Activated CD4-positive, alpha-beta T cell treated with anti-CD3 and anti-CD28 coated beads for 1 hour (primary cell): ENCODE data around the gene MED9.

Experiments
- DNase-seq: peaks from one replicate; pipeline ENCODE4 v3.0.0-alpha.2; 2020

MED9 gene

DNA sequence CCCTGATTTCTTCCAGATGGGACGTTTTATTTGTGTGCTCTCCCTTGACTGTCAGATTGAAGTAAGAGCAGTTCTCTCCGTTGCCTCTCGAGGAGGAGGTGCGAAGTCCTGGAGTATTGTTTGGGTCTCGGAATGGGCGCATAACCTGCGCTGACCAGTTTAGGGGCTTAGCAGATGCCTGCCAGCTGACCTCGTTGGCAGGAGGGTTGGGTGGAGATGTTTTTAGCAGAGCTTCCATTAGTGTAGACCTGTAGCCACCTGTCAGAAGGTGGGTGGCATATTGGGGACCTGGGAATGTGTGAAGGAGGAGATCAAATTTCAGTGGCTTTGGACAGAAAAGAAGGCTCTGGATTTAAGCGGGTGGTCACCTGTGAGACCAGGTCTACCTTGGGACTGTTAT is 15.8 kb downstream of the MED9 start:
- DNase-seq, result no peak

DNA sequence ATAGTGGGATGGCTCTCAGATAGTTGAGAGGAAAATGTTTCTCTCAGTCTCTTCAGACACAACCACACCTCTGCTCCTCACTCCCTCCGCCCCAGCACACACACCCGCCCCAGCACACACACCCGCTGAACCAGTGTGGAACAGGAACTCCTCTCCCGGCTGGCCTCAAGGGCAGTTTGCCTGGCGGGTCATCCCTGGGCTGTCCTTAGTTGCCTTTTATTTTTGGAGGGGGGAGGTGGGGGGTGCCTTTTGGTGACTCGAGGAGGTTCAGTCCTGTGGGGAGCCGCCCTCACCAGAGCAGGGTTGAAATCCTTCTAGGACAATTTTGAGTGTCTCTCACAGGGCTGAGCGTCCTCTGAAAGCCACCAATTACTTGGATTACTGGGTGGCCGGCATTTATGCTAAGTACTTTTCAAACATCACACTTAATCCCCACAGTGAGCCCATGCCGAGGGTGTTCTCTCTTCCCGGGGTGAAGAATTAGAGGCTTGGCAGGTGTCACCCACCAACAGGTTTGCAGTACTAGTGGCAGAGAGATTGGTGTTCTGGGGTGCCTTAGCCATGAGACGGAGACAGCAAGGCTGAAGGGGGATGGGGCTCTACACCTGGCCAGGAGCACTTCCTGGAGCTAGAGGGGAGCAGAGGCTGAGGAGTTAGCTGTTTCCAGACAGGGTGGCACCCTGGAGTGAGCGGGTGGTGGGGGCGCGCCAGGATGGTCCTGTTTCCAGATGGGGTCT is 16.6 kb downstream of the MED9 start:
- no peak for DNase-seq

DNA sequence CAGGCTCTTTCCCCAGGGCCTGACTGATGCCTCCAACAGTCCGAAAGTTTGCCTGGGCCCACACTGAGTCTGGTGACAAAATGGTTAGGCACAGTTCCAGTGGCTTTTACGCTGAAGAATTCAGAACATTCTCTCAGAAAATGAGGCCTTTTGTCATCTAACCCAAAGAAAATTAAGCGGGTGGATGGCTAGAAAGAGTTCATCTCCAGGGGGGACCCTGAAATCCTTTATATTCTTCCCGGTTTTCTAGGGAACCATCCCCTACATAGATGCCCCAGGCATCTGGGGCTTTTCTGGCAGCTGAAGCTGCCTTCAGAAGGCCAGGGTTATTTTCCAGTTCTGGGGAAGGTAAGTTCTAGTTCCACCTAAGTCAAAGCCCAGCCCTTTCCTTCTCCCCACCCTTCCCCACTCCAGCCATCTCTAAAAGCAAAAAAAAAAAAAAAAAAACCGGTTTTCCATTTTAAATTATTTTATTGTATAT is 17.2 kb downstream of the MED9 start:
- DNase-seq, result no peak

DNA sequence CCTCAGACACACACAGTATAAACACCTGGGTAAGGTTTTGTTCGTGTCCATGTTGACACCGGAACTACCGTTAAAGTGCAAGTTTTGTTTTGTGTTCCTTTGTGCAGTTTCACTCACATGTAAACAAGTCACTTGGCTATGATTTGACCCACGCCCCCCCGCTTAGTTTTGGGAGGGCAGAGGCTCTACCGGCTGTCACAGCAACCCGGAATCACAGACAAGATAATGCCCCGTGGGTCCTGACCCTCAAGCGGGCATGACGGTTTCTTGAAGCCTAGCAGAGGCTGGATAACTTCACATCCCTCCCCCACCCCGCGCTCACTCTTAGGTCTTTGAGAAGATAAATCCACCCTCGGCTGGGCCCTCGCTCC is 17.7 kb downstream of the MED9 start:
- no peak for DNase-seq

DNA sequence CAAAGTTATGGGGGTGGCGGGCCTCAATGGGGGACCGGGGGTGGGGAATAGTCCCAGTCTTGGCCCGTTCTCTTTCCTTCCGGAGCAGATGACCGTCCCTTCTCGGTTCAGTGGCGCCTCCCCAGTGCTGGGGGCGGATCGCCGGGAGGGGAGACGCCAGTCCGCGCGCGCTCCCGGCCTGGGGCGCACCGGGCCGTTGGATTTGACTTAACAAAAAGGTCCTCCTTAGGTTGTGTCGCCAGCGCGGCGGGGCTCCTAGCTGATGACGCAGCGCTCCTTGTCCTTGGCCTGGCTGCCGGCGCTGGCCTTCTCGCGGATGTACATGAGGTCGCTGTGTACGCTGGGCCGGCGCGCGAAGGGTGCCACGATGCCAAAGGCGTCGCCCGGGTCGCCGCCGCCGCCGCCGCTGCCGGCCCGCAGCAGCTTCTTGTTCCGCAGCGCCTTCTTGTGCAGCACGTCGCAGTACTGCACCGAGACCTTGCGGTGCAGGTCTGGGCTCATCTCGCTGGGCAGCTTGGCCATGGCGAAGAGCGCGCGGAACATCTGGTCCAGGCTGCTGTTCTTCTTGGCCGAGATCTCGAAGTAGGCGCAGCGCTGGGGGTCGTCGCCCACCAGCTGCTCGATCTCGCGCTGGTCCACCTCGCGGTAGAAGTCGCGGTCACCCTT is 18.2 kb downstream of the MED9 start:
- DNase-seq, result no peak

DNA sequence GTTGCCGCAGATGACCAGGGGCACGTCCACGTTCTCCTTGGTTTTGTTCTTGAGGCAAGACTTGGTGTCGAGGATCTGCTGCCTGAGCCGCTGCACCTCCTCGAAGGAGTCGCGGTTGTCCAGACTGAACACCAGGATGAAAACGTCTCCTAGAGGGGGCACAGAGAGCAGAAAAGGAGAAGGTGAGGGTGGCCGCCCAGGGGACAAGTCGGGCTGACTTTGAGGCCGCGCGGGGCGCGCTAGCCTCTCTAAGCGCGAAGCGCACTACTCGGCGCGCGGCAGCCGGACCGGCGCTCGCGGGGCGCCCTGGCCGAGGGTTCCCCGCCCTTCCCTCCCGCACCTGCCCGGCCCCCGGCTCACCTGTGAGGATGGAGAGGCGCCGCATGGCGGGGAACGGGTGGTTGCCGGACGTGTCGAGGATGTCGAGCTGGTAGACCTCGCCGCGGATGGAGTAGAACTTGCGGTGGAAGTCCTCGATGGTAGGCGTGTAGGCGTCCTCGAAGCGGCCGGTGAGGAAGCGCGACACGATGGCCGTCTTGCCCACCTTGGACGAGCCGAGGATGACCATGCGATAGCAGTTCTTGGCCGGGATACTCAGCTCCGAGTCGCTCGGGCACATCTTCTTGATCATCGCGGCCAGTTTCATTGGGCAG is 18.9 kb downstream of the MED9 start:
- DNase-seq, result no peak

DNA sequence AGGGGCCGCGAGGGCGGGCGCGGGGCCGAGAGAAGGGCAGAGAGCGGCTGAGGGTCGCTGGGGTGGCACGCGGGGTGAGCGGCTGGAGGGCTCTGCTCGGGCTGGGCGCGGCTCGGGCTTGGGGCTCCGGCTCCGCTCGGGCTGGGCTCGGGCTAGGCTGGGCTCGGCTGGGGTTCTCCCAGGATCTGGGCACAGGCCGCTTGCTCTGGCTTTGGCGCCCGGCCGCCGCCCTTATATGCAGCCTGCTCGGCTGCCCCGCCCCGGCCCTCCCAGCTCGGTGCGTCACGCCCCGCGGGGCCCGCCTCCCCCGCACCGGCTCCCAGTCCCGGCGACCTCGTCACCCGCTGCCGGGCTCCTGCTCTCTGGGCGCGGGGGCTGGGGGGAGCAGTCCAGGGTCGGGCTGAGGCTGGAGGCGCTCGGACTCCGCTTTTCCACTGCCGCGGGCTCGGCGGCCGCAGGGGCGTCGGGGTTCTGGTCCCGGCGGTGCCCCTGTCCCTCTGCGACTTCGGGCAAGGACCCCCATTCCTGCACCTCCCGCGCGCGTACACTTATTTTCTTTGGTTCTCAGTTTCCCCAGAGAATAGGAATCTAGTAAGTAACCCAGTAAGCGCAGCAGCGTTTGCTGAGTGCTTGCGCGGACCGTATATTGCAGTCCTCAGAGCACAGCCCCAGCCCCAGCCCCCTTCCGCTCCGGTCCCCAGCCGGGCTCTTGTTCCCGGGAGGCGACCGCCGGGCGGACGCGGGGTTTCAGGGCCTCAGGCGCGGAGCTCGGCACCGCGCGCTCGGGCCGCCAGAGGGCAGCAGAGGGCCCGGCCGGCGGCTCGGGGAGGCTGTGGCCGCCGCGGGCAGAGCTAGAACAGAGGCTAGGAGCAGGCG is 19.6 kb downstream of the MED9 start, which contains the start of gene RASD1:
RASD1 (minus strand) TSS at position 207 of the 876 bp plus-strand sequence. CDS start 214 bp downstream, outside the sequence.
- DNase-seq, result peak; percentile 69

DNA sequence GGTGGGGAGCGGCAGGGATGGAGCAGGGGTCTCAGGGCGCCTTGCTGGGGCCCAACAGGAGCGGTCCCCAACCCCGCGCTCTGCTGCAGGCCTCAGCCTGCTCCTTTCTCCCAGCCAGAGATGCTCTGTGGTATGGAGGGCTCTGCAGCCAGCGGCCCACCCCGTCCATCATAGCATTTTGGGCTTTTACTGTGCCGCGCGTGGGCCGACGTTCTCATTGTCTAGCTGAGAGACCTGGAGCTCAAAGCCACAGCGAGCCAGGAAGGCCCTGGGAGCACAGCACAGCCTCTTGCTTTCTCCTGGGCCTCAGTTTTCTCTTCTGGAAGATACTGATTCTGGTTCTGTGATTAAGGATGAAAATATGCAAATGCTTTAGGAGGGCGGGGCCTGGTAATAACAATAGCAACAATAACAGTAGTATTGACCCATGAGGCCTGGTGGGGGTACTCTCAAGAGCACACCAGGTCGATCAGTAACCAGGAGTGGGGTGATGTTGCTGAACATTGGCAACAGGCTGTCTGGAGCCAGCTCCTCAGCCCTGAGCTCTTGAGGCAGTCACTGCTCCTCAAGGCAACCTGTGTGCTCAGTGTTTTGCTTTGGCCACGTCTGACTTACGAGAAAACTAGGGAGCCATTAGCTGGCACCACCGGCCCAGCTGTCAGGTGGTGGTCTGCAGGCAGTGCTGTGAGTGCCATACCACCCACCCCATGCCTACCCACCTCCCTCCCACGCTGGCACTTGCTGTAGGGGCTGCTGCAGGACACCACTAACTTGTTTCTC is 20.5 kb downstream of the MED9 start:
- DNase-seq, result no peak

DNA sequence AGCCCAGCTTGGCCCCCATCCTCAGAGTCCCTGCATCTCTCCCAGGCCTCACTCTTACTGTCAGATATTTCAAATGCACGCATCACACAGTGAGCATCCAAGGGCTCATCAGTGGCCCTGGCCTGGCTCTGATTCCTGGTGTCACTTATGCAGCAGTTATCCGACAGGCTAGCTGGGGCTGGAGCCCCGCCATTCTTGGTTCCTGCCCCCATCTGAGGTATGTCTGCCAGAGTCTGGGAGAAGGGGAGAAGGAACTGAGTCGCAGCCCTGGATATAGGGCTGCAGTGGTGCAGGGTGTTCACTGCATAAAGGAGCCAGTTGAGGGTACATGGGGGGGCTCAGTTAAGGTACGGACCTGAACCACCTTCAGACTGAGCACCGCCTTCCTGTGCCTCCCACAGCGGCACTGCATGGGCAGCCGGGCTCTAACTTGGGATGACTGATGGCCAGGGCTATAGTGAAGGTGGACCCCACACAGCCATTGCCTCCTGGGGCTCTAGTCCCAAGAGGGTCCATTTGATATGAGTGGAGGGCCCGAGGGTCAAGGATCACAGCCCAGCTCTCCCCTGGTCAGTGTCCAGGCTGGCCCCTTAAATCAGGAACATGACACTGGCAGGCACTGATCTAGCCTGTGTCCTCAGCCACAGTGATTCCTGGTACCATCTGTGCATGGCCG is 21.2 kb downstream of the MED9 start:
- DNase-seq, result no peak

DNA sequence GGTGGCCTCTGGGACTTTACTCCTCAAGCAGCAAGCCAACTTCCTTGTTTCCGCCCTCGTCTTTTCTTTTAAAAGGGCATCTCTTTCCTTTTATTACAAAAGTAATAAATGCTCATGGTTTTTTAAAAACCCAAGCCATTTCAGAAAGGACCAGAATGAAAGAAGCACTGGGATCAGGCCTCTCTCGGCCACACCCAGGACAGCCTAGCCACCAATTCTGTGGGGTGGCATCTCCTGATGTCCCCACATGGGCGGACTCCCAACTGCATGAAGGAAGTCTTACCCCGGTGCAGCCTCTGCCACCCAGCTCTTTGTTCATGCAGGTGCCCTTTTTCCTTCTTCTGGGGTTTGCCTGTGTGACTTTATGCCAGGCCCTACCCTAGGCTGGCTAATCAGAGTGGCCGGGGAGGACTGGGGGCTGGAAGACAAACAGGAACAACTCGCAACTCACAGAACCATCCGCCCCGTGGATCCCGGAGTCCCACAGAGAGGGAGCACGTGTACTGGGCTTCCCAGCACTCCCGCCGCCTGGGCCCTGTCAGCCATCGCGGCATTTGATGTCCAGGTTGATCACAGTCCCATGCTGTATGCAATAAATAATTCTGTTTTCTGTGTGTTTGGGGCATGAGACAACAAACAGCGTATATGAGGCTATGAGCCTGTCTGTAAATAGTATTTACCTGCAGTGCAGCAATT is 22.0 kb downstream of the MED9 start:
- no peak for DNase-seq

DNA sequence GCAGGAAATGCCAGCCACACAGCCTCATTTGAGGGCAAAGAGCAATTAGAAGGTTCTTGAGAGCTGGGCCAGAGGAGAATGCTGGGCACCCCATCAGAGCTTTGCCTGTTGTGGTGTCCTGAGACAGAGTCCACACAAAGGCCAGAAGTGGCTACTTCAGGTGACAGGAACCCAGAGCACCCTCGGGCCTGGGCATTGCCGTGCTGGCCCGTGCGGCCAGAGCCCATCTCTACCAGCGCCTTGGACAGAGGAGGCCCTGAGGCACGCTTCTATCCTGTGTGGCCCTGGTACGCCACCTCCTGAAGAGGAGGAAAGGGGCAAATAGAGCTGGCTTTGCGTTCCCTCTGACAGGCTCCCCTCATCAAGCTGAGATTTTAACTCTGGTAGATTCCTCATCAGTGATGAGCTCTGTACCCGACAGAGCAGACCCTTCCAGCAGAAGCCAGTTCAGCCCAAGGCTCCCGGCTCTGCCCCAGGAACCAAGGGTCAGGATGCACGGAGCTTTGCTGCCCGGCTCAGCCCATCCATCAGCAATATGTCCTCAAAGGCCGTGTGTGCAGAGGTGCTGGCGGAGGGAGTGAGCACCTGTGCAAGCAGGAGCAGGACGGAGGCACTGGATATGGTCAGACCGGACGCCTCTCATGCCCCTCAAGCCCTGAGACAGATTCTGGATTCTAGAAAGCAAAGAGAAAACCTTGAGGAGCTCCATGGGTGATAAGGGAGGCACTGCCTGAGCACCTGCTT is 22.8 kb downstream of the MED9 start:
- no peak for DNase-seq

DNA sequence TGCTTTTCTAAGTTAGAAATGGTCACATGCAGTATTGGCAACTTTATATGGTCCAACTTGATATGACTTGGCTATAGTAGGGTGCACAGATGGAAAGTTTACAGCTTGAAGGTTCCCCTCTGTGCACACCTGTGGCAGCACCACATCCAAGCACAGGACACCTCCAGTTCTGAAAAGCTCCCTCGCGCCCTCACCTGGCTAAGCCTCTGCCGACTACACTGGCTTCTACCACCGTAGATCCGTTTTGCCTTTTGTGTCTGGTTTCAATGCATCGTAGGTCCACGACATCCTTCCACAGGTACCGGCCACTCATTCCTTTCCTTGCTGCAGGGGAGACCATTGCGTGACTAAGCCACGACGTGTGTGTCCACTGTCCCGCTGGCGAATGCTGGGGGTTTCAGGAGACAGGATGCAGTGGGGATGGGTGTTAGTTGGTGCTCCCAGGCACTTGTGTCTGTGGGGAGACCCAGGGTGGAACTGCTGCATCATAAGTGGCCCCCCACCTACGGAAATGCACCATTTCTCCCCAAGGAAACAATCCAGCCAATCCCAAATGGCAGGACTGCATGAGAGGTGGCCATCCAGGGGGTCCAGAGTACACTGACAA is 24.3 kb downstream of the MED9 start:
- no peak for DNase-seq

DNA sequence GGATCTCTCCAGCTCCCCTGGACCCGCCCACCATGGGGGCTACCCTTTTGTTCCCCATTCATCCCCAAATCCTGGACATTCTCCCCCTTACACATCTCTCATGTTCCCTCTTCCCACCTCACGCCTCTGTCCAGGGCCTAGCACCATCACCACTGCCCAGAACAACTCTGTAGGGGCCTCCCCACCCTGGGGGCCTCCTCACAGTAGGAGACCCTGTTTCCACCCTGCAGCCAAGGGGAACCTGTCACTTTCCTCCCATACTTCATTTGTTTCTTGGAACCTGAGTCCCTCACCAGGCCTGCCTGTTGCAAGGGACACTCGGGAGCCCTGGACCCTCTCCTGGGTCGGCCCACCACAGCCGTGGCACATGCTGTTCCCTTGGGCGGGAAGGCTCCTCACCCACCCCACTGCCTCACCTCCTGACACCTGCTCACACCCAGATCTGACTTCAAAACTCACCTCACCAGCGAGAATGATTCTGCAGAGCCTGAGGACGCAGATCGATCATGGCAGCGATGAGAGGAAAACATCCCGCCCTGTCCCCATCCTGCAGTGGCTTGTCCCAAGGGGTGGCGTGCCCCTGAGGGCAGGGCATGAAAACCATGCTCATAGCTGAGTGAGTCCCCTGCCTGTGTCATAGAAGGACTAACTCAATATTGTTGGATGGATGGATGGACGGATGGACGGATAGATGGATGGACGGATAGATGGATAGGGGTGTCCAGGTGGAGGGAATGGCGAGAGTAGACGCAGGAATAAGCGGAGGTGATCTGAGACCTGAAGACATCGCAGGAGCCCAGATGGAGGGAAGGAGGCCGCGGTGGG is 26.2 kb downstream of the MED9 start:
- no peak for DNase-seq

DNA sequence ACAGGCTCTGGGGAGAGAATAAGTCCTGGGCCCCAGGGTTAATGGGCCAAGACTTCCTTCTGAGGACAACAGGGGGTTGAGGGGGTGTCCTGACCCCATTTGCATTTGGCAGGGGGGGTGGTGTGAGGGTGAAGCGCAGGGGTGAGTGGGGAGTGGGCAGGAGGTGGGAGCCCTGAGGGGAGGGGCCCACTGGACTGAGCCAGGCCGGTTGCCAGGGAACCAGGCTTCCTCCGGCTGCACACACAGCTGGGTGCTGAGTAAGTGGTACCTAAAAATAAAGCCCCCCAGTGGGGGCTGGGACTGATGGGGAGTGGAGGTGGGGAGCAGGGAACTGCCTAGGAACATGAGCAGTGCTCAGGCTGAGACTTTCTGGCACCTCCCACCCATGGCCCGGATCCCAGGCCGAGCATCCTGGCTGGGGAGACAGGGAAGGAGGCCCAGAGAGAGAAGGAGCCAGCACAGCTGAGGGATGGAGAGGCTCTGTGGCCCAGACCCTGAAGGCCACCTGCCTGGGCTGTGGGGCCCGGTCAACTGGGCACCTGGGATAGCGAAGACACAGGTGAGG is 26.8 kb downstream of the MED9 start:
- no peak for DNase-seq

DNA sequence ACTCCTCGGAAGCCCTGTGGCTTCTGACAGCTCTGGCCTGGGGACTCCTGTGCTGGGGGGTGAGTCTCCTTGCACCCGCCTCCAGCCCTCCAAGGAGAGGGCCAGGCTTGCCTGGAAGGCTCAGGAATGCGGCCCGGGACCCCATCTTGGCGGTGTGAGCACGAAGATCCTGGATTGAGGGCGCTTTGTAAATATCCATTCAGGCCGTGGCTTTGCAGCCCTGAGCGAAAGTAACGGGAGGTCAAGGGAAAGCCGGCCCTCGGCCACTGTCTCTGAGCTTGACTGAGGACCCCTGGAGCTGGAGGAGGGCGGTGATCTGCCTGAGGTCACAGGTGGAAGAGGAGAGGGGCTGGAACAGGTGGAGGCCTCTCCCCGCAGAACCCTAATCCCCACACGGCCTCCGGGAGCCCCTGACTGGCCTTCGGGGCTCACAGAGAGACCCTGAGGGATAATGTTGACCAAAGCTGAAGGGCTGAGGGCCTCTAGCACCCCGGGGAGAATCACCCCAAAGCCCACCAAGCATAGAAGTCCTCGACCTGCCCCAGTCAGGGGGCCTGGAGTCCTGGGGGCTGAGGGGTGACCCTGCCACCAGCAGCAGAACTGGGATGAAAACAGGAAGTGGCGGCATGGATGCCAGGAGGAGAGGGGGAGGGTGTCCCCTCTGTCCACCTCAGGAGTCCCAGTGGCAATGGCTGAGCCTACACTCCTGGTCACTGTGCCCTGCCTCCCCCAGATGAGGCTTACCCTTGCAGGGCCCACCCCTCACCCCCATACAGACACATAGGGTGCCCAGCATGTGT is 27.7 kb downstream of the MED9 start:
- no peak for DNase-seq

DNA sequence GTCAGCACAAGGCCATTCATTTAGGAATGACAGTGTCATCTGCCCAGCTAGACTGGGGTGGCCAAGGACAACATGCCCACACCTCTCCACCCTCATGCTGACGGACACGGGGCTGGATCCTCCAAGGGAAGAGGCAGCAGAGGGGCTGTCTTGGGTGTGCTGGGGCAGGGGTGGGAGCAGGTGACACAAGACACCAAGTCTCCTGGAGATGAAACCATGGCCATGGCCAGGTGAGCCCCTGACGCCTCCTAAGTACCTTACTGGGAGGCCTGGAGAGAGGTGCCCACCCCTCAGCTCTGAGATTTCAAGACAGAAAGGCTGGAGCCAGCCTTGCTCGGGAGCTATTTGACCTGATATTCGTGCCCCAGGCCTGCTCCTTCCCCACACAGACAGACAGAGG is 28.4 kb downstream of the MED9 start:
- no peak for DNase-seq

DNA sequence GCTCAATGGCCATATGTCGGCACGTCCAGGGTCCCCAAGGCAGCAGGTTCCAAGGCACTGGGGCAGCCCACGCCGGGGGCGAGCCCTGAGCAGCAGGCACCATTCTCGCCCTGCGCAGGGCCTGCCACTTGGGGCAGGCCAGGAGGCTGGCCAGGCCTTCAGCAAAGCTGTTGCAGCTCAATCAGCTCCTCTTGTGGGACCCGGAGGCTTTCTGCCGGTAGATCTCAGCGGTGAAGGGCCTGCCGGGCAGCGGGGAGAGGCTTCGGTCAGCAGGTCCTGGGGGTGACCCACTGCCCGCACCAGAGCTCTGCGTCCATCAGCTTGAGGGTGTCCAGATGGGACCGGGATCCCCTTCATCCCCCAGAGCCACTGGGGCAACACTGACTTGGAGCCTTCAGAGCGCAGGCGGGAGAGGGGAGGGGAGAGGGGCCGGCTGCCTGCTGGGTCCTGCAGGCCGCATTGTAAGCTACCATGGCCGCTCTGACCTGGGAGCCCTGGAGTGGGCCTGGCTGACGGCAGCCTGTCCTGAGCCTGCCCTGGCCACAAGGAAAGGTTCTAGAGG is 28.9 kb downstream of the MED9 start:
- no peak for DNase-seq
